ENCODE results near the gene GRM1.

The GRM1 gene

DNA sequence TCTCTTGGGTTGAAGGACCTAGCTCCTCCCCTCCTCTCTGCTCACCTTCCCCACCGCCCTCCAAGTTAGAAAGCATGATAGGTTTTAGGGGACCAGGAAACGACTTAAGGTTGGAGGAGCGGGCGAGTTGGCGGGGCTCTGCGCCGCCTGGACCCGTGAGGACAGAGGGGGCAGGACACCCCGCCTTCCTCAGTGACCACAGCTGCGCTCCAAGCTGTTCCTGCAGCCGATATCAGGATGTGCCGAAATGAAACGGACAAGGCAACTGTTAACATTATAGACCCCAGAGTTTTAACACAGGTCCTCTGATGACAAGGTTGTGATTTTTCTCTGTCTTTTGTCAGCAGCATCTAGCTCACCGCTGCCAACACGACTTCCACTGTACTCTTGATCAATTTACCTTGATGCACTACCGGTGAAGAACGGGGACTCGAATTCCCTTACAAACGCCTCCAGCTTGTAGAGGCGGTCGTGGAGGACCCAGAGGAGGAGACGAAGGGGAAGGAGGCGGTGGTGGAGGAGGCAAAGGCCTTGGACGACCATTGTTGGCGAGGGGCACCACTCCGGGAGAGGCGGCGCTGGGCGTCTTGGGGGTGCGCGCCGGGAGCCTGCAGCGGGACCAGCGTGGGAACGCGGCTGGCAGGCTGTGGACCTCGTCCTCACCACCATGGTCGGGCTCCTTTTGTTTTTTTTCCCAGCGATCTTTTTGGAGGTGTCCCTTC, at the start of gene GRM1:
Gene GRM1 (plus strand): TSS at position 212 of the 722 bp plus-strand sequence. CDS start 456 bp downstream, at position 668.
- peak within 1 kb of the TSS; percentile 21 for H3K4me3 ChIP-seq (replicated peaks; ENCODE audit: low read depth, low read length)
- TF ChIP-seq, protein P1, sequence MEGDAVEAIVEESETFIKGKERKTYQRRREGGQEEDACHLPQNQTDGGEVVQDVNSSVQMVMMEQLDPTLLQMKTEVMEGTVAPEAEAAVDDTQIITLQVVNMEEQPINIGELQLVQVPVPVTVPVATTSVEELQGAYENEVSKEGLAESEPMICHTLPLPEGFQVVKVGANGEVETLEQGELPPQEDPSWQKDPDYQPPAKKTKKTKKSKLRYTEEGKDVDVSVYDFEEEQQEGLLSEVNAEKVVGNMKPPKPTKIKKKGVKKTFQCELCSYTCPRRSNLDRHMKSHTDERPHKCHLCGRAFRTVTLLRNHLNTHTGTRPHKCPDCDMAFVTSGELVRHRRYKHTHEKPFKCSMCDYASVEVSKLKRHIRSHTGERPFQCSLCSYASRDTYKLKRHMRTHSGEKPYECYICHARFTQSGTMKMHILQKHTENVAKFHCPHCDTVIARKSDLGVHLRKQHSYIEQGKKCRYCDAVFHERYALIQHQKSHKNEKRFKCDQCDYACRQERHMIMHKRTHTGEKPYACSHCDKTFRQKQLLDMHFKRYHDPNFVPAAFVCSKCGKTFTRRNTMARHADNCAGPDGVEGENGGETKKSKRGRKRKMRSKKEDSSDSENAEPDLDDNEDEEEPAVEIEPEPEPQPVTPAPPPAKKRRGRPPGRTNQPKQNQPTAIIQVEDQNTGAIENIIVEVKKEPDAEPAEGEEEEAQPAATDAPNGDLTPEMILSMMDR (IDR thresholded peaks at IDR 0.05; ENCODE audit: low read length, missing control alignments), result no peak

GRCh38 chr6:146009338-146009737, 19.5 kb upstream of the GRM1 start:
- no peak overlapping the region for H3K4me3 ChIP-seq (replicated peaks; ENCODE audit: low read depth, low read length)
- no peak for DNase-seq (ENCODE audit: low read depth)
- TF ChIP-seq, protein P1 (IDR thresholded peaks at IDR 0.05; ENCODE audit: low read length, missing control alignments), result no peak

More for the DNA sequence above, at the start of gene GRM1:
- DNase-seq (ENCODE audit: low read depth), result no peak

- TF ChIP-seq, protein P1 (IDR thresholded peaks at IDR 0.05; ENCODE audit: low read length, missing control alignments), result no peak
- H3K4me3 ChIP-seq (replicated peaks; ENCODE audit: low read depth, low read length), result no peak overlapping the region
- DNase-seq (ENCODE audit: low read depth), result no peak
Measured at GRCh38 chr6:146014233-146014632, 14.6 kb upstream of the GRM1 start.

GRCh38 chr6:146017672-146018071, 11.2 kb upstream of the GRM1 start:
- no peak for DNase-seq (ENCODE audit: low read depth)
- TF ChIP-seq, protein P1 (IDR thresholded peaks at IDR 0.05; ENCODE audit: low read length, missing control alignments), result no peak
- H3K4me3 ChIP-seq (replicated peaks; ENCODE audit: low read depth, low read length), result no peak overlapping the region

DNA sequence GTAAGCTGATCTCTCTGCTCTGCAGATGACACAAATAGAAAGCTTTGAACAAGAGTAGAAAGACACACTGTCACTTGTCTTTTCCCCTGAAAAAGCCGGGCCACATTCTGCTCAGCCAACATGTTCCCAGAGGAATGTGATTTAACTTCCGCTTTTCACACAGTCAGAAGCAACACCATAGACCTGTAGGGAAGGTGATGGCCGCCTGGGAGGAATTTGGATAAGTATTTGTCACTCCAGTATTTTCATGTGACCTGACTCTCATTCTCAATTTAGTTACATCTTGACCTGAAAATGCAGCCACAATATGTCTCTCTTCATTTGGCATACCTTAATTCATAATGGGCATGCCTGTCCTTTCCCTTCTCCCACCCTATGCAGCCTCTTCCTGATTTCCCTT, 2.0 kb upstream of the GRM1 start:
- H3K4me3 ChIP-seq (replicated peaks; ENCODE audit: low read depth, low read length), result no peak overlapping the region
- TF ChIP-seq, protein P1 (IDR thresholded peaks at IDR 0.05; ENCODE audit: low read length, missing control alignments), result no peak
- no peak for DNase-seq (ENCODE audit: low read depth)

DNA sequence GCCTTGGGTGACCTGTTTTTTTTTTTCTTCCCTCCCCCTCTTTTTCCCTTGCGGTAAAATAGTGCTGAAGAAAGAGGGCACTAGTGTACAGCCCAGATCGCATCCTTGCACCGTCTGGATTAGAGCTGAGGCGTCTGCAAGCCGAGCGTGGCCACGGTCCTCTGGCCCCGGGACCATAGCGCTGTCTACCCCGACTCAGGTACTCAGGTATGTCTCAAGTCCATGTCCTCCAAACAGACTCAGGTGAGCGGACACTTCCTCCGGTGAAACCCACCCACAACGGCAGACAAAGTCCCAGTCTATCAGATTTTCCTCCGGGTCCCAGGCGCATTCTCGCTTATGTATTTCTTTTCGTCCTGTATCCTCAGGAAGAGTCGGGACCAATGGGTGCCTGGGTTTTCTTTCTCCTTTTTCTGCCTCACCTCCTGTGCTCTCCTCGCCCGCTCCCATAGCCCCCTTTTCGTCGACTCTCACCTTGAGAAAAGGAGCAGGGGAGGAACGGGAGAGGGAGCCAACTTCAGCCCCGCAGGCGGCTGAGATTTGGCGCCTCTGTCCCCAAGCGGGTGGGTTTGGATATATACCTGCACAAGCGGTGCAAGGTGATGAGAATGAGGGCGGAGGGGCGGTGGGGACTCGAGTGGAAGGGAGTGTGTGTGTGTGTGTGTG, 1.1 kb upstream of the GRM1 start:
- TF ChIP-seq, protein P1 (IDR thresholded peaks at IDR 0.05; ENCODE audit: low read length, missing control alignments), result no peak
- peak; percentile 1 for DNase-seq (ENCODE audit: low read depth)
- no peak overlapping the region for H3K4me3 ChIP-seq (replicated peaks; ENCODE audit: low read depth, low read length)

All from fibroblast of pulmonary artery (primary cell).